ENCODE results near the gene GPR155. TPM values are rescaled to one million over a fixed set of nuclear protein-coding genes. Genes with fewer than 3 reads are reported as not detected.

Gene GPR155
- polyA plus RNA-seq, 1 donor from 2014 or later = 5.7 TPM

DNA sequence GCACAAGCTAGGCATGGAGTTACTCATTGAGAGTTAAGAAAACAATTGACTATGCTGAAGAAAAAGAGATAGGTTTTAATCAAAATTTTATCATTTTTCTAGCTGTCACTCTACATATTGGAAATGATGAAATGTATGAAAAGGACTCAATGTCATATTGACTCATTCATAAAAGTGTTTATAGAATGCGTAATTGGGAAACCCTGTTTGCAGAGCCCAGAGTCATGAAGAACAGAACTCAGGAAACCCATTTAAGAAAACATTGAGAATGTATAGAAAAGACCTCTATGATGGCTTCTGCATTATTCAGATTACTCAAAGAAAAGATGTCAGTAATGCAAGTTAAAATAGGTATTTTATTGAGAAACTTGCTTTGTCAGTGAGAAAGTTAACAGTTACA, 54.9 kb downstream of the GPR155 start:
- H3K4me3 ChIP-seq (ENCODE audit: low read length) = no peak overlapping the region
- TF ChIP-seq, protein P1, sequence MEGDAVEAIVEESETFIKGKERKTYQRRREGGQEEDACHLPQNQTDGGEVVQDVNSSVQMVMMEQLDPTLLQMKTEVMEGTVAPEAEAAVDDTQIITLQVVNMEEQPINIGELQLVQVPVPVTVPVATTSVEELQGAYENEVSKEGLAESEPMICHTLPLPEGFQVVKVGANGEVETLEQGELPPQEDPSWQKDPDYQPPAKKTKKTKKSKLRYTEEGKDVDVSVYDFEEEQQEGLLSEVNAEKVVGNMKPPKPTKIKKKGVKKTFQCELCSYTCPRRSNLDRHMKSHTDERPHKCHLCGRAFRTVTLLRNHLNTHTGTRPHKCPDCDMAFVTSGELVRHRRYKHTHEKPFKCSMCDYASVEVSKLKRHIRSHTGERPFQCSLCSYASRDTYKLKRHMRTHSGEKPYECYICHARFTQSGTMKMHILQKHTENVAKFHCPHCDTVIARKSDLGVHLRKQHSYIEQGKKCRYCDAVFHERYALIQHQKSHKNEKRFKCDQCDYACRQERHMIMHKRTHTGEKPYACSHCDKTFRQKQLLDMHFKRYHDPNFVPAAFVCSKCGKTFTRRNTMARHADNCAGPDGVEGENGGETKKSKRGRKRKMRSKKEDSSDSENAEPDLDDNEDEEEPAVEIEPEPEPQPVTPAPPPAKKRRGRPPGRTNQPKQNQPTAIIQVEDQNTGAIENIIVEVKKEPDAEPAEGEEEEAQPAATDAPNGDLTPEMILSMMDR (IDR thresholded peaks at IDR 0.05; ENCODE audit: poor library complexity, severe bottlenecking) = no peak
- no peak for TF ChIP-seq TAF1 (IDR thresholded peaks at IDR 0.05; ENCODE audit: low read depth)
- no peak for TF ChIP-seq MXI1 (conservative IDR thresholded peaks at IDR 0.05; ENCODE audit: poor library complexity, severe bottlenecking)
- TF ChIP-seq EP300 (conservative IDR thresholded peaks at IDR 0.05; ENCODE audit: poor library complexity, severe bottlenecking) = no peak
- TF ChIP-seq RAD21 (conservative IDR thresholded peaks at IDR 0.05) = no peak
- TF ChIP-seq SMC3 (conservative IDR thresholded peaks at IDR 0.05; ENCODE audit: poor library complexity) = no peak
- TF ChIP-seq POLR2AphosphoS5 (IDR thresholded peaks at IDR 0.05) = no peak
- TF ChIP-seq EZH2 (IDR thresholded peaks at IDR 0.05; ENCODE audit: borderline replicate concordance, insufficient read depth, low read length, poor library complexity, severe bottlenecking) = no peak
- TF ChIP-seq, protein P2, sequence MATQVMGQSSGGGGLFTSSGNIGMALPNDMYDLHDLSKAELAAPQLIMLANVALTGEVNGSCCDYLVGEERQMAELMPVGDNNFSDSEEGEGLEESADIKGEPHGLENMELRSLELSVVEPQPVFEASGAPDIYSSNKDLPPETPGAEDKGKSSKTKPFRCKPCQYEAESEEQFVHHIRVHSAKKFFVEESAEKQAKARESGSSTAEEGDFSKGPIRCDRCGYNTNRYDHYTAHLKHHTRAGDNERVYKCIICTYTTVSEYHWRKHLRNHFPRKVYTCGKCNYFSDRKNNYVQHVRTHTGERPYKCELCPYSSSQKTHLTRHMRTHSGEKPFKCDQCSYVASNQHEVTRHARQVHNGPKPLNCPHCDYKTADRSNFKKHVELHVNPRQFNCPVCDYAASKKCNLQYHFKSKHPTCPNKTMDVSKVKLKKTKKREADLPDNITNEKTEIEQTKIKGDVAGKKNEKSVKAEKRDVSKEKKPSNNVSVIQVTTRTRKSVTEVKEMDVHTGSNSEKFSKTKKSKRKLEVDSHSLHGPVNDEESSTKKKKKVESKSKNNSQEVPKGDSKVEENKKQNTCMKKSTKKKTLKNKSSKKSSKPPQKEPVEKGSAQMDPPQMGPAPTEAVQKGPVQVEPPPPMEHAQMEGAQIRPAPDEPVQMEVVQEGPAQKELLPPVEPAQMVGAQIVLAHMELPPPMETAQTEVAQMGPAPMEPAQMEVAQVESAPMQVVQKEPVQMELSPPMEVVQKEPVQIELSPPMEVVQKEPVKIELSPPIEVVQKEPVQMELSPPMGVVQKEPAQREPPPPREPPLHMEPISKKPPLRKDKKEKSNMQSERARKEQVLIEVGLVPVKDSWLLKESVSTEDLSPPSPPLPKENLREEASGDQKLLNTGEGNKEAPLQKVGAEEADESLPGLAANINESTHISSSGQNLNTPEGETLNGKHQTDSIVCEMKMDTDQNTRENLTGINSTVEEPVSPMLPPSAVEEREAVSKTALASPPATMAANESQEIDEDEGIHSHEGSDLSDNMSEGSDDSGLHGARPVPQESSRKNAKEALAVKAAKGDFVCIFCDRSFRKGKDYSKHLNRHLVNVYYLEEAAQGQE (IDR thresholded peaks at IDR 0.05; ENCODE audit: borderline replicate concordance) = no peak
- H3K36me3 ChIP-seq (ENCODE audit: insufficient read depth, low read length) = peaks cover 17% of the 10 kb centered on the region
- H3K9me2 ChIP-seq (ENCODE audit: insufficient read depth, low read length) = no peaks in the 10 kb centered on the region
- no peaks in the 10 kb centered on the region for H4K20me1 ChIP-seq (ENCODE audit: insufficient read depth)
- H3K79me2 ChIP-seq (replicated peaks; ENCODE audit: insufficient read depth, low read length) = no peaks in the 10 kb centered on the region
- H3K27me3 ChIP-seq (ENCODE audit: insufficient read depth, low read depth, low read length) = no peaks in the 10 kb centered on the region
- no peak overlapping the region for H3K27ac ChIP-seq (ENCODE audit: low read length)
- H2AFZ ChIP-seq (ENCODE audit: low read depth, low read length) = no peak overlapping the region
- no peaks in the 10 kb centered on the region for H3K9me3 ChIP-seq (ENCODE audit: low read length)
- H3K4me2 ChIP-seq (ENCODE audit: low read length) = no peak overlapping the region
- H3K9ac ChIP-seq (ENCODE audit: low read length) = no peak overlapping the region
- no peaks in the 10 kb centered on the region for H3F3A ChIP-seq (ENCODE audit: insufficient read depth, low read length, poor library complexity, severe bottlenecking)

DNA sequence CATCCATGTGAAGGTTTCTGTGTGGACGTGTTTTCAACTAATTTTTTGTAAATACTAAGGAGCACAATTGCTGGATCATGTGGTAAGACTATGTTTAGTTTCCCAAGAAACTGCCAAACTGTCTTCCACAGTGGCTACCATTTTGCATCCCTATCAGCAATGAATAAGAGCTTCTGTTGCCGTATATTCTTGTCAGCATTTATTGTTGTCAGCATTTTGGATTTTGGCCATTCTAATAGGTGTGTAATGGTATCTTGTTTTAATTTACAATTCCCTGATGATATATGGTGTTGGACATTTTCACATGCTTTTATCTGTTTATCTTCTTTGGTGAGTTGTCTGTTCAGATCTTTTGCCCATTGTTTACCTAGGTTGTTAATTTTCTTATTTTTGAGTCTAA, 56.8 kb downstream of the GPR155 start:
- no peak overlapping the region for H3K4me2 ChIP-seq (ENCODE audit: low read length)
- H3K27ac ChIP-seq (ENCODE audit: low read length) = no peak overlapping the region
- no peak overlapping the region for H2AFZ ChIP-seq (ENCODE audit: low read depth, low read length)
- H3K27me3 ChIP-seq (ENCODE audit: insufficient read depth, low read depth, low read length) = no peaks in the 10 kb centered on the region
- TF ChIP-seq, protein P2 (IDR thresholded peaks at IDR 0.05; ENCODE audit: borderline replicate concordance) = no peak
- TF ChIP-seq MXI1 (conservative IDR thresholded peaks at IDR 0.05; ENCODE audit: poor library complexity, severe bottlenecking) (no peak), RAD21 (conservative IDR thresholded peaks at IDR 0.05) (no peak), SMC3 (conservative IDR thresholded peaks at IDR 0.05; ENCODE audit: poor library complexity) (no peak), TAF1 (IDR thresholded peaks at IDR 0.05; ENCODE audit: low read depth) (no peak), EP300 (conservative IDR thresholded peaks at IDR 0.05; ENCODE audit: poor library complexity, severe bottlenecking) (no peak), POLR2AphosphoS5 (IDR thresholded peaks at IDR 0.05) (no peak), EZH2 (IDR thresholded peaks at IDR 0.05; ENCODE audit: borderline replicate concordance, insufficient read depth, low read length, poor library complexity, severe bottlenecking) (no peak)
- TF ChIP-seq, protein P1 (IDR thresholded peaks at IDR 0.05; ENCODE audit: poor library complexity, severe bottlenecking) = no peak
- H3K4me3 ChIP-seq (ENCODE audit: low read length) = no peak overlapping the region
- no peaks in the 10 kb centered on the region for H3K9me3 ChIP-seq (ENCODE audit: low read length)
- no peaks in the 10 kb centered on the region for H3K9me2 ChIP-seq (ENCODE audit: insufficient read depth, low read length)
- H3F3A ChIP-seq (ENCODE audit: insufficient read depth, low read length, poor library complexity, severe bottlenecking) = no peaks in the 10 kb centered on the region
- H3K79me2 ChIP-seq (replicated peaks; ENCODE audit: insufficient read depth, low read length) = no peaks in the 10 kb centered on the region
- peaks cover 17% of the 10 kb centered on the region for H3K36me3 ChIP-seq (ENCODE audit: insufficient read depth, low read length)
- no peaks in the 10 kb centered on the region for H4K20me1 ChIP-seq (ENCODE audit: insufficient read depth)
- H3K9ac ChIP-seq (ENCODE audit: low read length) = no peak overlapping the region

All from neural cell (in vitro differentiated cells).